Prostate gland (tissue), 2 donors: Measurements from ENCODE around the gene CCR2. TPM values are rescaled to one million over a fixed set of nuclear protein-coding genes. Genes with fewer than 3 reads are reported as not detected.

Experiments
- DNase-seq: peaks from one replicate; pipeline ENCODE4 v3.0.0-alpha.2; 2019; ENCODE audit warnings: low spot score
- H3K27ac ChIP-seq, 2 donors: fragments of 200-600 bp; sonication (generic); 2 replicates each; pipeline ENCODE4 v1.5.1; 2017 to 2019
- H3K27me3 ChIP-seq: fragments of 200-600 bp; sonication (generic); replicated peaks from 2 replicates; pipeline ENCODE4 v1.5.1; 2019; ENCODE audit not compliant: insufficient read depth
- H3K36me3 ChIP-seq, 2 donors: fragments of 200-600 bp; sonication (generic); 1 replicate in 1 of 2; 2 replicates in 1 of 2; pipeline versions ENCODE4 v1.5.1 to v1.8.1; 2017 to 2019
- H3K4me1 ChIP-seq: fragments of 200-600 bp; sonication (generic); replicated peaks from 2 replicates; pipeline ENCODE4 v1.5.1; 2019
- H3K4me3 ChIP-seq, 2 donors: fragments of 200-600 bp; sonication (generic); 2 replicates each; pipeline ENCODE4 v1.5.1; 2017 to 2019
- H3K9me3 ChIP-seq: fragments of 200-600 bp; sonication (generic); 2 replicates; pipeline ENCODE4 v1.5.1; 2017
- CTCF ChIP-seq, 4 experiments: fragments of 200-600 bp in 2 of 4; fragments of 450-650 bp in 2 of 4; sonication (generic) in 2 of 4; IDR thresholded peaks; 1 replicate in 3 of 4; 2 replicates in 1 of 4; pipeline ENCODE4 v1.5.1; 2016 to 2019; ENCODE audit warnings: antibody characterized with exemption in 4 of 4, mild to moderate bottlenecking in 2 of 4, moderate library complexity in 2 of 4
- POLR2A ChIP-seq: fragments of 450-650 bp; IDR thresholded peaks from one replicate; pipeline ENCODE4 v1.6.1; 2016; ENCODE audit warnings: antibody characterized with exemption, mild to moderate bottlenecking
- POLR2AphosphoS5 ChIP-seq: sonication (generic); formaldehyde crosslinking; IDR thresholded peaks from one replicate; pipeline ENCODE4 v1.6.1; 2017; ENCODE audit warnings: antibody characterized with exemption
- WGBS: methylation state at CpG from one replicate; pipeline ENCODE4 v1.1.5; 2018; 5-methylcytosine and 5-hydroxymethylcytosine counted together
- intact Hi-C: fragments of 100-400 bp; cut with DNase I; formaldehyde crosslinking; loops from one replicate; pipeline ENCODE4 v1.14.2; 2022
- total RNA-seq, 2 donors: library from RNA; depleted of rRNA; stranded (reverse); fragments of >200 nt; gene quantifications; one replicate each; pipeline ENCODE4 v1.1.0, GENCODE V29; 2016

CCR2 gene
- total RNA-seq, 2 donors from 2014 or later: 1.0 to 6.5 TPM

- no peak for TF ChIP-seq CTCF (IDR thresholded peaks at IDR 0.05)
- TF ChIP-seq POLR2A: no peak
- 28% methylated on average over 4 of the region's 4 CpGs for WGBS
- H3K4me1 ChIP-seq: no peaks in the 10 kb centered on the region
- no peak overlapping the region for H3K4me3 ChIP-seq
- no peak for DNase-seq
- H3K27me3 ChIP-seq: no peaks in the 10 kb centered on the region
- no peaks in the 10 kb centered on the region for H3K36me3 ChIP-seq
- no peak overlapping the region for H3K27ac ChIP-seq
- H3K9me3 ChIP-seq: no peaks in the 10 kb centered on the region
- intact Hi-C loops: no loop called here
These were observed 19.0 kb upstream of the CCR2 start for GRCh38 chr3:46334741-46335478.

GRCh38 chr3:46335541-46335940 is 18.4 kb upstream of the CCR2 start:
- intact Hi-C loops: no loop called here
- no peak for DNase-seq

GRCh38 chr3:46337911-46338310 is 16.0 kb upstream of the CCR2 start:
- no peak for TF ChIP-seq CTCF (IDR thresholded peaks at IDR 0.05)
- no peak for TF ChIP-seq POLR2AphosphoS5
- no peak for TF ChIP-seq POLR2A
- Histone ChIP-seq H3K4me1 (no peaks in the 10 kb centered on the region), H3K4me3 (no peak overlapping the region), H3K27ac (no peak overlapping the region), H3K36me3 (no peaks in the 10 kb centered on the region), H3K9me3 (no peaks in the 10 kb centered on the region), H3K27me3 (no peaks in the 10 kb centered on the region)
- intact Hi-C loops: no loop called here
- no peak for DNase-seq

More at GRCh38 chr3:46335541-46335940, 18.4 kb upstream of the CCR2 start:
- TF ChIP-seq POLR2AphosphoS5 (no peak), CTCF (IDR thresholded peaks at IDR 0.05) (no peak), POLR2A (no peak)
- no peak overlapping the region for H3K27ac ChIP-seq
- H3K4me1 ChIP-seq: no peaks in the 10 kb centered on the region
- no peaks in the 10 kb centered on the region for H3K9me3 ChIP-seq
- WGBS: 19% methylated on average over 3 of the region's 3 CpGs
- H3K27me3 ChIP-seq: no peaks in the 10 kb centered on the region
- H3K36me3 ChIP-seq: no peaks in the 10 kb centered on the region
- no peak overlapping the region for H3K4me3 ChIP-seq

- Histone ChIP-seq H3K4me3 (no peak overlapping the region), H3K27ac (no peak overlapping the region), H3K27me3 (no peaks in the 10 kb centered on the region), H3K9me3 (no peaks in the 10 kb centered on the region), H3K4me1 (no peaks in the 10 kb centered on the region), H3K36me3 (no peaks in the 10 kb centered on the region)
- TF ChIP-seq POLR2AphosphoS5 (no peak), POLR2A (no peak), CTCF (IDR thresholded peaks at IDR 0.05) (no peak)
- WGBS: 100% methylated on average over 1 of the region's 1 CpG
- intact Hi-C loops: no loop called here
- DNase-seq: no peak
These were observed 15.1 kb upstream of the CCR2 start for GRCh38 chr3:46338840-46339239.

- Histone ChIP-seq H3K9me3 (no peaks in the 10 kb centered on the region), H3K27me3 (no peaks in the 10 kb centered on the region), H3K36me3 (no peaks in the 10 kb centered on the region), H3K27ac (no peak overlapping the region), H3K4me1 (no peaks in the 10 kb centered on the region), H3K4me3 (no peak overlapping the region)
- no peak for TF ChIP-seq CTCF (IDR thresholded peaks at IDR 0.05)
- no peak for TF ChIP-seq POLR2AphosphoS5
- TF ChIP-seq POLR2A: no peak
- WGBS: 75% methylated on average over 4 of the region's 4 CpGs
- no peak for DNase-seq
- intact Hi-C loops: no loop called here
These were observed 9.4 kb upstream of the CCR2 start for GRCh38 chr3:46344476-46344875.
